Measurements from ENCODE around the gene SFSWAP.
"Not testable (repeated sequence)": the region's sequence is repeated elsewhere in the genome, so short reads cannot be mapped to it uniquely, and the experiment has no call there.

The SFSWAP gene

DNA sequence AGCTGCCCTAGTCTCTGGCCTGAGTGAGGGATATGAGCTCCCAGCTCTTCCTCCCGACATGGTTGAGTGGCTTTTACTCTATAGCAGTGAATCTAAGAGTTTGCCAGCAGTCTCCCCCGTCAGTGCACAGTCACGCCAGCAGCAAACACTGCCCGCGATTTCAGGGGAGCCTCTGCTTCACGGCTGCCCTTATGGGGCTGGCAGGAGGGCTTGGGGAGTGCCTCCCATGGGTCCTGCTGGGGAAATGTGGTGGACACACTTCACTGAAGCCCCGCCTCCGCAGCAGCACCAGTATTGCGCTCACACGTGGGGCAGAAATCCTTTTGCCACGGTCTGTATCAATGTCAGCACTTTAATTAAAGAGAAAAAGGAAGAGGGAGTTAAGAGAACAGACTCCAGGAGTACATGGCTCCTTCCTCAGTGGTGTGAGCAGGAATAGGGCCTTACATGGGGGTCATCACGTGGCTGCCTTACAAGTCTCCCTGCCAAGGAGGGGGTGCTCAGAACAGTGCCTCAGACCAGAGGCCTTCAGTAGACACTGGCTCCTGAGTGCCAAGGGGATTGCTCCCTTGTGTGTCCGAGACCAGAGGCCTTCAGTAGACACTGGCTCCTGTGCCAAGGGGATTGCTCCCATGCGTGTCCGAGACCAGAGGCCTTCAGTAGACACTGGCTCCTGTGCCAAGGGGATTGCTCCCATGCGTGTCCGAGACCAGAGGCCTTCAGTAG, 55.7 kb downstream of the SFSWAP start:
- Histone ChIP-seq H3K27me3 (no peaks in the 10 kb centered on the region), H3K4me2 (peak overlapping the region; percentile 78 to 98 (median 92)), H3K4me3 (peak overlapping the region in 9 of 10 experiments; percentile 15 to 51 (median 31); a peak in 12 of 20 replicates), H3K4me1 (peaks cover 64 to 88% (median 83%) of the 10 kb centered on the region in 10 experiments), H3K9me3 (replicated peaks in 1 of 11) (no peaks in the 10 kb centered on the region), H4K20me1 (peaks cover 0 to 70% (median 10%) of the 10 kb centered on the region in 11 experiments; a peak in 9 of 22 replicates), H3K27ac (peak overlapping the region; percentile 61 to 97 (median 83)), H3K9ac (peak overlapping the region; percentile 61 to 77 (median 67)), H3K36me3 (peaks cover 49 to 88% (median 75%) of the 10 kb centered on the region in 11 experiments)
- TF ChIP-seq Cebpa-rat (IDR thresholded peaks at IDR 0.05) = no peak

DNA sequence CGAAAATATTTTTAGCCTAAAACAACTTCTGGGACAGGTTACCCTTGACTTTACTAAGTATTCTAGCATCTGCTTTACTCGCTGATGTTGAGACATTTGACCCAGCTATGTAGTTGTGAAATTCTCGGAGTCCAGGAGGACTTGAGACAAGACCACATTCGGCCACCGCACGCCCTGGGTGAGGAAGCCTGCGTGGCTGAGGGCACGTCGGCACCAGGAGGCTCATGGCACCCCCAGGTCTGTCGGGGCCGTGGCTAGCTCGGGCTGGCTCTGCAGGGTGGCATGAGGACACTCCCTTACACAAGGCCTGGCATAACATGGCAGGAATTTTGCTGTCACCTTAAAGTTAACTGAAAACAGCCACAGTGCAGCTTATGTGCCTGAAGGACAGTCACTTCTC, 59.2 kb downstream of the SFSWAP start:
- peaks cover 0 to 61% (median 3%) of the 10 kb centered on the region in 11 experiments; a peak in 8 of 22 replicates for H4K20me1 ChIP-seq
- no peak overlapping the region for H3K4me3 ChIP-seq
- no peaks in the 10 kb centered on the region for H3K9me3 ChIP-seq (replicated peaks in 1 of 11)
- H3K27me3 ChIP-seq = no peaks in the 10 kb centered on the region
- TF ChIP-seq Cebpa-rat (IDR thresholded peaks at IDR 0.05) = no peak
- H3K9ac ChIP-seq = peak overlapping the region in 7 of 11 experiments; percentile 6 to 85 (median 55); a peak in 10 of 22 replicates
- H3K4me2 ChIP-seq = peak overlapping the region; percentile 8 to 98 (median 92); a peak in 21 of 22 replicates
- peak overlapping the region in 8 of 11 experiments; percentile 36 to 97 (median 88); a peak in 11 of 22 replicates for H3K27ac ChIP-seq
- peaks cover 89 to 100% (median 100%) of the 10 kb centered on the region in 10 experiments for H3K4me1 ChIP-seq
- peaks cover 21 to 62% (median 48%) of the 10 kb centered on the region in 11 experiments; a peak in 21 of 22 replicates for H3K36me3 ChIP-seq

DNA sequence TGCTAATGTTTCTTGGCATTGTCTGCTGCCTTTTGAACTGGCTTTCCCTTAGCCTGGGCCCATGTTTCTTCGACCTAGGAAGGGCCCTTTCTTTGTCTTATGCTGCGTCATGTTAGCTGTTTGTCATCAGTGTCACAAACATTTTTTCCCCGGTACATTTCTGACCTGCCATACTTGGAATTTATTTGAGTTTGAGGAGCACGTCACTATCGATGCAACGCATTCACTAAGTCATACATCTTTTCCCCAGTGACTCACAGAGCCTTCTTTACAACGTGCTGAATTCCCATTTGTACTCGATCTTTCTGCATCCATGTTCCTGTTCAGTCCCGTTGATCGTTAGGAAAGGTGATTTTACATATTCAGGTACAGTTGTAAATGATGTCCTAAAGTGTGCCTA, 61.1 kb downstream of the SFSWAP start:
- peaks cover 88 to 100% (median 100%) of the 10 kb centered on the region in 10 experiments for H3K4me1 ChIP-seq
- H3K4me3 ChIP-seq = no peak overlapping the region
- H3K9ac ChIP-seq = peak overlapping the region in 7 of 11 experiments; percentile 74 to 86 (median 82); a peak in 12 of 22 replicates
- TF ChIP-seq Cebpa-rat (IDR thresholded peaks at IDR 0.05) = no peak
- peak overlapping the region in 9 of 11 experiments; percentile 85 to 97 (median 90); a peak in 16 of 22 replicates for H3K27ac ChIP-seq
- peaks cover 19 to 56% (median 46%) of the 10 kb centered on the region in 11 experiments; a peak in 20 of 22 replicates for H3K36me3 ChIP-seq
- H3K9me3 ChIP-seq (replicated peaks in 1 of 11) = no peaks in the 10 kb centered on the region
- H3K4me2 ChIP-seq = peak overlapping the region; percentile 78 to 98 (median 92)
- H3K27me3 ChIP-seq = no peaks in the 10 kb centered on the region
- peaks cover 0 to 57% (median 4%) of the 10 kb centered on the region in 11 experiments; a peak in 7 of 22 replicates for H4K20me1 ChIP-seq

DNA sequence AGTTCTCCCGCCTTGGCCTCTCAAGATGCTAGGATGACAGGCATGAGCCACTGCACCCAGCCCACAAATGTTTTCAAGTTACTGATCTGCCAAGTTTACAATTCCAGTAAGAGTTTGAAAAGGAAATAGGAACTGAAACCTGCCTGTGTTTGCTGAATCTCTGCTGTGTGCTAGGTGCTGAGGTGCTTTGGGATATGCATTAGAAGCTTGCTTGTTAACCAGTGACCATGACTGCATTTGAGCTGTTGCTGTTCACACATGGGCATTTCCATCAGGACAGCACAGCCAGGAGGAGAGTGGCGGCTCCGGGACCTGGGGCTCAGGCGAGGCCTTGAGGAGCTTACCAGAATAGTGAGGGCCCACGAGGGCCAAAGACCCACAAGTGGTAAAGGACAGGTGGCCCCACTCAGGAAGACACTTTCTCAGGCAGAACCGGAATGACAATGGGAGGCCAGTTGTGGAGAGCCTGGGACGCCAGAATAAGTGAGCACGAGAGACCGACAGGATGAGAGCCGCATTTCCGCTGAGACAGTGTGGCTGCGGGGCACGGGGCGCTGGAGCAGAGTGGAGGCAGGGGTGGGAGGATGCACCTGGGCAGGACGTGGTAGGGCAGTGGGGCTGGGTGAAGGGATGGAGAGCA, 62.8 kb downstream of the SFSWAP start:
- Histone ChIP-seq H3K27me3 (no peaks in the 10 kb centered on the region), H3K9ac (peak overlapping the region; percentile 48 to 86 (median 76); a peak in 21 of 22 replicates), H3K27ac (peak overlapping the region; percentile 65 to 97 (median 89); a peak in 21 of 22 replicates), H3K4me1 (peaks cover 71 to 88% (median 83%) of the 10 kb centered on the region in 10 experiments), H3K4me3 (peak overlapping the region; percentile 9 to 59 (median 42); a peak in 16 of 20 replicates), H3K4me2 (peak overlapping the region; percentile 78 to 98 (median 92)), H4K20me1 (peaks cover 0 to 49% (median 4%) of the 10 kb centered on the region in 11 experiments; a peak in 7 of 22 replicates), H3K9me3 (replicated peaks in 1 of 11) (no peaks in the 10 kb centered on the region), H3K36me3 (peaks cover 19 to 52% (median 44%) of the 10 kb centered on the region in 11 experiments)
- TF ChIP-seq Cebpa-rat (IDR thresholded peaks at IDR 0.05) = no peak

DNA sequence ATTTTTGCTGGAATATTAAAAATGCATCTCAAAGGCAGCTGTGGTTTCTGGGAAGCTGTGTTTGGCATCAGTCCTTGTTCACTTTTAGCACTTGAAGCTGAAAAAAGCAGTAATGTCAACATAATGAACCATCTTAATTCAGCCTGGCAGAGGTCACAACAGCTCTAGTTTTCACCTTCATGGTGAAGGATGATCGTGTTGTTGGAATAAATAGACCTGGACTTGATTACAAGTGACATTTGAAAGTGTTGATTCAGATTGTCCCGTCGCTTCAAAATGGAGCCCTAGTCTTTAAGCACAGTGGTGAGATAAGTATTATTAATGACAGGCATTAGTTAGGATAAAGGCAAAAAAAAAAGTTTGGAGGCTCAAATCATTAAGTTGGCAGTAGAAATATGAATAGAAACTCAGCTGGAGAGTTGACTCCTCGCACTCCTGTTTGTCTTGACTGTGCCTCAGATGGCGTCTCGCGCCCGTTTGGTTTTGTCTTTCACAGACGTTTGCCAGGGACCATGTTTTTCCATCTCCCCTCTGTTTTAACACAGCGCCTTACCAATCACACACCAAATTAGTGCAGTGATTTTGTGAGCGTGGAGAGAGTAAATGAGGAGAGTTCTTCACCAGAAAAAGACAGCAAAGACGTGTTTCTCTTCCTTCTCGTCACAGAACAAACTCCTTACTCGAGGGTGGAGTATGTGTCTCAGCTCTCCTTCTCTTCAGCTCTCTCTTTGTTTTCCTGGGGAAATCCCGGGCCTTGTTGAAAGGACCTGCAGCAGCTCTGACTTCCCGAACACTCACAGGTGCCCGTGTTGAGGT, 63.9 kb downstream of the SFSWAP start:
- no peaks in the 10 kb centered on the region for H3K27me3 ChIP-seq
- no peaks in the 10 kb centered on the region for H3K9me3 ChIP-seq (replicated peaks in 1 of 11)
- H3K4me2 ChIP-seq = peak overlapping the region; percentile 78 to 98 (median 92)
- TF ChIP-seq Cebpa-rat (IDR thresholded peaks at IDR 0.05) = no peak
- peak overlapping the region; percentile 65 to 97 (median 89); a peak in 21 of 22 replicates for H3K27ac ChIP-seq
- H4K20me1 ChIP-seq = peaks cover 0 to 53% (median 4%) of the 10 kb centered on the region in 11 experiments; a peak in 7 of 22 replicates
- H3K9ac ChIP-seq = peak overlapping the region; percentile 48 to 86 (median 76)
- H3K36me3 ChIP-seq = peaks cover 29 to 54% (median 48%) of the 10 kb centered on the region in 11 experiments
- H3K4me3 ChIP-seq = peak overlapping the region in 7 of 10 experiments; percentile 9 to 53 (median 42); a peak in 9 of 20 replicates
- peaks cover 68 to 79% (median 72%) of the 10 kb centered on the region in 10 experiments for H3K4me1 ChIP-seq

DNA sequence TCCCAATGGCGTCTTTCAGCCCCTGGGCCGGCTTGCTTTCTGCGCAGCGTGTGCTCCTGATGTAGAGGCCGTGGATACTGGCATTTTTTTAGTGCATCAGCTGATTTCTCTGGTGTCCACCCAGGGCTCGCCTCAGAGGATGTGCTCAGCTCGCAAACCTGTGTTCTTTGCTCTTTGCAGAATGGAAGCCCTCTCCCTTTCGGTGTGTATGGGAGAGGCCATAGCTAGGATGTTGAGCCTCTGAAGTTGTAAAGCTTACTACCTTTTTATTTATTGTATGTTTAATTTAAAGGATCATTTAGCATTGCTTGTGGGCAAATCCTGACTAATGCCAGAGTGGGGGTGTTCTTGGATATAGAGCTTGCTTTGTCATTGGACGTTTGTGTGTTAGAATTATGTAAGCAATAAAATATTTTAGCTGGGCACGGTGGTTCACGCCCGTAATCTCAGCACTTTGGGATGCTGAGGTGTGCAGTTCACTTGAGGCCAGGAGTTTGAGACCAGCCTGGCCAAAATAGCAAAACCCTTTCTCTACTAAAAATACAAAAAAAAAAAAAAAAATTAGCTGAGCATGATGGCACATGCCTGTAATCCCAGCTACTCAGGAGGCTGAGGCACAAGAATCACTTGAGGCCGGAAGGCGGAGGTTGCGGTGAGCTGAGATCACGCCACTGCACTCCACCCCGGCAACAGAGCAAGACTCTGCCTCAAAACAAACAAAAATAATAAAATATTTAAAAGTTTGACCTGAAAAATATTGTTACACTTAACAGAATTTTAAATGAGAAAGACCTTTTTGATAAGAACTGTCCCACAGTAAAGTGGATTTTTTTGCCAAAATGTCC, 64.7 kb downstream of the SFSWAP start:
- TF ChIP-seq Cebpa-rat (IDR thresholded peaks at IDR 0.05) = no peak
- Histone ChIP-seq H3K4me1 (peaks cover 61 to 79% (median 71%) of the 10 kb centered on the region in 10 experiments), H3K4me3 (peak overlapping the region in 6 of 10 experiments; percentile 1 to 56 (median 45); a peak in 9 of 20 replicates), H4K20me1 (peaks cover 0 to 45% (median 4%) of the 10 kb centered on the region in 11 experiments; a peak in 7 of 22 replicates), H3K36me3 (peaks cover 37 to 54% (median 48%) of the 10 kb centered on the region in 11 experiments), H3K9ac (peak overlapping the region; percentile 48 to 86 (median 76); a peak in 21 of 22 replicates), H3K9me3 (replicated peaks in 1 of 11) (no peaks in the 10 kb centered on the region), H3K27me3 (no peaks in the 10 kb centered on the region), H3K27ac (peak overlapping the region; percentile 65 to 97 (median 89); a peak in 21 of 22 replicates), H3K4me2 (peak overlapping the region; percentile 78 to 98 (median 92))

DNA sequence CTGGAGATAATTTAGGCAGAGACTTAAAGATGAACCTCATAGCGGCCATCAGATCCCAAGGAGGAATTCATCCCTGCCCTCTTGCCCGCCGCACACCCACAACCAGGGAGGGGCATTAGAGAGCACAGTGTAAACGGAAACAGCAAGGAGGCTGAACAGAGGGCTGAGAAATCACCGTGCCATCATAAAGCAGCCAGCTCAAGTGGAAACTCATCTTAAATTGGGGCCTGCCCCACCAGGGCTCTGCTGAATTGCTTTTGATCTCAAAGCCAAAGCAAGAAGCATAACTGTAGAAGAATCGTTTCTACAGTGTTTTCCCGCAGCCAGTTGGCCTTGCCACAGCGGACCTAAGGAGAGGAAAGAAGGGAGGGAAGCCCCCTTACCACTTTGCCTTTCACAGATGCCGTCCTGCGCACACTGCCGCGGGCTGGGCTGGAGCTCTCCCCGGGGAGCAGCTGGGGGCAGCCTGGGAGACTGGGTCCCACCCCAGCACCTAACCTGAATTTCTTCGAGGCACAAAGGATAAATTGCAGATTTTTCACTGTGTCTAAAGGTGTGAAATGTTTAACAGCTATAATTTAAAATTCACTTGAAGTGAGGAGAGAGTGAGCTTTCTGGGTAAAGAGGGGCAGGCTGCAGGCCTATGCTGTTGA, 65.5 kb downstream of the SFSWAP start:
- Histone ChIP-seq H3K4me3 (peak overlapping the region in 8 of 10 experiments; percentile 4 to 56 (median 42); a peak in 11 of 20 replicates), H3K36me3 (peaks cover 42 to 55% (median 48%) of the 10 kb centered on the region in 11 experiments), H3K27ac (peak overlapping the region; percentile 65 to 97 (median 89); a peak in 21 of 22 replicates), H4K20me1 (peaks cover 0 to 42% (median 4%) of the 10 kb centered on the region in 11 experiments; a peak in 7 of 22 replicates), H3K9ac (peak overlapping the region; percentile 26 to 86 (median 76); a peak in 21 of 22 replicates), H3K9me3 (replicated peaks in 1 of 11) (no peaks in the 10 kb centered on the region), H3K4me2 (peak overlapping the region; percentile 78 to 98 (median 92)), H3K4me1 (peaks cover 53 to 74% (median 65%) of the 10 kb centered on the region in 10 experiments), H3K27me3 (no peaks in the 10 kb centered on the region)
- TF ChIP-seq Cebpa-rat (IDR thresholded peaks at IDR 0.05) = no peak

DNA sequence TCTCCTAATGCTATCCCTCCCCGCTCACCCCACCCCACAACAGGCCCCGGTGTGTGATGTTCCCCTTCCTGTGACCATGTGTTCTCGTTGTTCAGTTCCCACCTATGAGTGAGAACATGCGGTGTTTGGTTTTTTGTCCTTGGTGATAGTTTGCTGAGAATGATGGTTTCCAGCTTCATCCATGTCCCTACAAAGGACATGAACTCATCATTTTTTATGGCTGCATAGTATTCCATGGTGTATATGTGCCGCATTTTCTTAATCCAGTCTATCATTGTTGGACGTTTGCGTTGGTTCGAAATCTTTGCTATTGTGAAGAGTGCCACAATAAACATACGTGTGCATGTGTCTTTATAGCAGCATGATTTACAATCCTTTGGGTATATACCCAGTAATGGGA, 66.4 kb downstream of the SFSWAP start:
- H3K9ac ChIP-seq; H3K4me2 ChIP-seq; H3K4me3 ChIP-seq; H3K9me3 ChIP-seq (replicated peaks in 1 of 11); H3K27me3 ChIP-seq: not testable (repeated sequence)
- peaks cover 53 to 72% (median 65%) of the 10 kb centered on the region in 10 experiments for H3K4me1 ChIP-seq
- H4K20me1 ChIP-seq = peaks cover 0 to 37% (median 4%) of the 10 kb centered on the region in 11 experiments; a peak in 8 of 22 replicates
- peaks cover 44 to 55% (median 49%) of the 10 kb centered on the region in 11 experiments for H3K36me3 ChIP-seq
- H3K27ac ChIP-seq = peak overlapping the region in 2 of 11 experiments; percentile 56 to 97; a peak in 4 of 22 replicates
